LNCaP clone FGC (cell line): ENCODE data around the gene MAG.
A peak's percentile ranks its signal among the peaks of the same experiment; 100 is the strongest.
"Not testable (repeated sequence)": the region's sequence is repeated elsewhere in the genome, so short reads cannot be mapped to it uniquely, and the experiment has no call there.

Source experiments
- DNase-seq: peaks from one replicate; pipeline ENCODE4 v3.0.0-alpha.2; 2011; ENCODE audit warnings: low read depth
- H3K4me3 ChIP-seq: 2 replicates; pipeline ENCODE4 v1.5.1; 2011; ENCODE audit warnings: mild to moderate bottlenecking, low read depth, low read length, control low read depth
- TF ChIP-seq, protein P1 (sequence below): IDR thresholded peaks from 2 replicates; pipeline ENCODE4 v1.5.1; 2012; ENCODE audit warnings: mild to moderate bottlenecking; ENCODE audit not compliant: control insufficient read depth, insufficient read depth; ENCODE audit errors: extremely low read depth

The MAG gene

DNA sequence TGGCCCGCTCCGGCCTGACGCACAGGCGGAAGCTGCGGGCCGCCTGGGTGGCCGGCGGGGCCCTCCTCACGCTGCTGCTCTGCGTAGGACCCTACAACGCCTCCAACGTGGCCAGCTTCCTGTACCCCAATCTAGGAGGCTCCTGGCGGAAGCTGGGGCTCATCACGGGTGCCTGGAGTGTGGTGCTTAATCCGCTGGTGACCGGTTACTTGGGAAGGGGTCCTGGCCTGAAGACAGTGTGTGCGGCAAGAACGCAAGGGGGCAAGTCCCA lies 60.2 kb downstream of the MAG start:
- no peak overlapping the region for H3K4me3 ChIP-seq
- DNase-seq = no peak
- TF ChIP-seq, protein P1, sequence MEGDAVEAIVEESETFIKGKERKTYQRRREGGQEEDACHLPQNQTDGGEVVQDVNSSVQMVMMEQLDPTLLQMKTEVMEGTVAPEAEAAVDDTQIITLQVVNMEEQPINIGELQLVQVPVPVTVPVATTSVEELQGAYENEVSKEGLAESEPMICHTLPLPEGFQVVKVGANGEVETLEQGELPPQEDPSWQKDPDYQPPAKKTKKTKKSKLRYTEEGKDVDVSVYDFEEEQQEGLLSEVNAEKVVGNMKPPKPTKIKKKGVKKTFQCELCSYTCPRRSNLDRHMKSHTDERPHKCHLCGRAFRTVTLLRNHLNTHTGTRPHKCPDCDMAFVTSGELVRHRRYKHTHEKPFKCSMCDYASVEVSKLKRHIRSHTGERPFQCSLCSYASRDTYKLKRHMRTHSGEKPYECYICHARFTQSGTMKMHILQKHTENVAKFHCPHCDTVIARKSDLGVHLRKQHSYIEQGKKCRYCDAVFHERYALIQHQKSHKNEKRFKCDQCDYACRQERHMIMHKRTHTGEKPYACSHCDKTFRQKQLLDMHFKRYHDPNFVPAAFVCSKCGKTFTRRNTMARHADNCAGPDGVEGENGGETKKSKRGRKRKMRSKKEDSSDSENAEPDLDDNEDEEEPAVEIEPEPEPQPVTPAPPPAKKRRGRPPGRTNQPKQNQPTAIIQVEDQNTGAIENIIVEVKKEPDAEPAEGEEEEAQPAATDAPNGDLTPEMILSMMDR = no peak

DNA sequence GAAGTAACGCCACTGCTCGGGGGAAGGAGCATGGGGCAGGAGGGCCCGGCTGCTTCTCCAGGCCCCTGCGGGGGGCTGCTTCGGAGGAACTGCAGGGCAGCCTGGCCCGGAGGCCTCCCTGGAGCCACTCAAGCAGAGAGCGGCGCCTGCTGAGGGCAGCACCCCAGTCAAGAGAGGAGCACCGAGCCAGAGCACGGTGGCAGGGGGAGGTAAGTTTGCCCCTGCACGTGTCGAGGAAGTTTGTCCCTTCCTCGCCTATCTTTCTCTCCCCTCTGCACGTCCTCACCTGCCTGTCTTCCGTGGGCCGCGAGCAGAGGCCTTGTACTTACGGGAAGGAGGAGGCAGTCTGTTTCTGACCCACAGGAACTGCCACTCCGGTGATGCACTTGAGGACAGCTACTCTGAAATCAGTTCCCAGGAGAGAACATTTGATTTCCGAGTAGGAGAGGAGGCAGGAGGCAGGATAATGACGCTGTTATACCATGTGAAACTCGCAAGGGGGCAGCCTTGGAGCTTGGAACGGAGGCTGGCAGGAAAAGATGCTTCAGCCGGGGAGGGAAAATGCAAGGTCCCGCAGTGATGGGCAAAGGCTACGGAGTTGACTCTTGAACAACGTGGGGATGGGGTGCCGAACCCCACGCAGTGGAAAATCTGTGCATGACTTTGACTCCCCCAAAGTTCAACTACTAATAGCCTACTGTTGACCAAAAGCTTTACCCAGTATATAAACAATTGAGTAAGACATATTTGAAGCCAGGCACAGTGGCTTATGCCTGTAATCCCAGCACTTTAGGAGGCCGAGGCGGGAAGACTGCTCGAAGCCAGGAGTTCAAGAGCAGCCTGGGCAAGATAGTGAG lies 60.7 kb downstream of the MAG start:
- TF ChIP-seq, protein P1 = peak; percentile 92
- H3K4me3 ChIP-seq = no peak overlapping the region
- DNase-seq = peak; percentile 33

DNA sequence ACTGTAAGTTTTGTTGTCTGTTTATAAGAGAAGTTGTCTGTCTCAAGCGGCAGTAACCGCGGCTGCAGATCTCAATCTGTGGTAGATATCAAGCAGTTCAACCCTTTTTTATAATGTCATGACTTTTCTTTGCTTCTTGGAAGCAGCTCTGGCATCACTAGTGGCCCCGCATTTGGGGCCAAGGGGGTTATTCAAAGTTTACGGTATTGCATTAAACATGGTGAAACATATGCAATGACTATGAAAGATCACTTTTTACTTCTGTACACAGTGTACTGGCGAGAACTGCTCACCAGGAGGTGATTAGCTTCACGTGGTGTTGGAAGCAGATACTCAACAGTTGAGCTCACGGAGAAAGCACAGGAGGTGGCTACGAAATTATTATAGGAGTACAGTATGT lies 61.7 kb downstream of the MAG start:
- no peak for DNase-seq
- H3K4me3 ChIP-seq = no peak overlapping the region
- TF ChIP-seq, protein P1 = no peak

DNA sequence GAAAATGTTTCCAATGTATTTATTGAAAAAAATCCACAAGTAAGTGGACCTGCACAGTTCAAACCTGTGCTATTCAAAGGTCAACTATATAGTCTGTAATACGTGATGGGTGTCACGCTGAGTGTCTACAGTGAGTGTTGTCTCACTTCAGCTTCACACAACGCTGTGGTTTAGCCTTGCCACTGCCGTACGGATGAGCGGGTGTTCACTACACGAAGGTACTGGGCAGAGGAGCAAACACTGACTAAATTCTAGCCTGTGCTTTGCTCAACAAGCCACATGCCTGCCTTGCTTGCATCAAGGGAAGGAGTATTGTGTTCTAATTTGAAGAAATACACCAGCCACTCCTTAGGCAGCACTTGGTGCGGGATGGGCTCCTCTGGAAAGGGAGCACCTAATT lies 62.9 kb downstream of the MAG start:
- no peak overlapping the region for H3K4me3 ChIP-seq
- TF ChIP-seq, protein P1 = no peak
- DNase-seq = no peak

DNA sequence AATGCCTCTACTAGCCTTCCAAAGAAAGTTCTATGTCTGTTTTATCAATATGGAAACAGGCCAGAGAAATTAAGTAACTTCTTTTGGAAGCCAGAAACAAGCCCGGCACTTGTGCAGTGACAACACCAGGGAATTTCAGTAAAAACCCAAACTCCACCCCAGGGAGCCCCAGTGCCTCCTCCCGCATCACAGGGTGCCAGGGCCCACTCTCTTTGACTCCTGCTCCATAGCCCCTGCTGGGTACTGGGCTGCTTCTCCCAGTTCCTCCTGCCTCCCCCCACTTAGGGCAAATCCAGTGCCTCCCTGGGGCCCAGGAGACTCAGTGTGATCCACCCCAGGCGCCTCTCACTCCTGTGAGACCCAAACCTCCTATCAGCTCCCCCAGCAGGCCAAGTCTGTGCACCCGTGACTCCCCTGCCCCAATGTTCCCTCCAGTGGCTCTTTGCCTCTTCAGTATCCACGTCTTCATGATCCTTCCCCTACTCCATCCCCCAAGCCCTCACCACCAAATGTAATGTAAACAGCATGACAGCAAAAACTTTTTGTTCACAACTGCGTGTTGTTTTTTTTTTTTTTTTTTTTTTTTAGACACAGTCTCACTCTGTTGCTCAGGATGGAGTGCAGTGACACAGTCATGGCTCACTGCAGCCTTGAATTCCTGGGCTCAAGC lies 64.0 kb downstream of the MAG start:
- TF ChIP-seq, protein P1 = no peak
- H3K4me3 ChIP-seq = no peak overlapping the region
- DNase-seq = no peak

DNA sequence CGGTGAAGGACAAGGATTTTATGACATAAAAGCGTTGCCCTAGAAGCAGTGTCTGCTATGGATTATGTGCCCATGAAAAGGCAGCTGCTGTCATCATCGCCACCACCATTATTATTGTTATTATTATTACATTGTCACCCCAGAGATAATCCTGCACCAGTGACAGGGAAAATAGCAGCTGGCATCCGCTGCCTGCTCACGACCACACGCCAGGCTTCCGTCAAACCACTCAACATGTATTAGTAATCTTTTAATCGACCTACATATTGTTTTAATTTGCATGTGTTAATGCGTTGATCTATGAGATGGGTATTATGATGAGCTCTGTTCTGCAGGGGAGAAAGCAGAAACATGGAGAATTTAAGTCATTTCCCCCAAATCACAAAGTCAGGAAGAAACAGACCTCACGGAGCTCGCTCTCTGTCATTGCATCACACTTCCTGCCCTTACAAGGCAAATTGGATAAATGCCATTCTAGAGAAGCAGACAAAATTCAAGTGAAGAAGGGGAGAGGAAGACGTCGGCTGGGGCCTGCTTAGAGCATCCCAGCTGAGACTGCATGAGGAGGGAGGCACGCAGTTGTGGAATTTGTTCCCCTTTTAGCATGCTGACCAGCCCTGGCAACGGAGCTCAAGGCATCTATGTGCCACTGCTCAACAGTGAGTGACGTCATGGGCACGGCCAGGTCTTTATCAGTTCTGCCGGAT lies 66.1 kb downstream of the MAG start, which contains the start of gene FFAR3:
TSS of gene FFAR3 (plus strand) at position 594 of the 707 bp plus-strand sequence. CDS start 431 bp downstream, outside the sequence.
- no peak for DNase-seq
- TF ChIP-seq, protein P1 = no peak
- no peak within 1 kb of the TSS for H3K4me3 ChIP-seq

DNA sequence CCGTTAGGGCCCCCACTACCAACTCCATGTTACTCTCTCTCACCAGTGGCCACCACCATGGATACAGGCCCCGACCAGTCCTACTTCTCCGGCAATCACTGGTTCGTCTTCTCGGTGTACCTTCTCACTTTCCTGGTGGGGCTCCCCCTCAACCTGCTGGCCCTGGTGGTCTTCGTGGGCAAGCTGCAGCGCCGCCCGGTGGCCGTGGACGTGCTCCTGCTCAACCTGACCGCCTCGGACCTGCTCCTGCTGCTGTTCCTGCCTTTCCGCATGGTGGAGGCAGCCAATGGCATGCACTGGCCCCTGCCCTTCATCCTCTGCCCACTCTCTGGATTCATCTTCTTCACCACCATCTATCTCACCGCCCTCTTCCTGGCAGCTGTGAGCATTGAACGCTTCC lies 66.9 kb downstream of the MAG start:
- H3K4me3 ChIP-seq, DNase-seq: not testable (repeated sequence)

DNA sequence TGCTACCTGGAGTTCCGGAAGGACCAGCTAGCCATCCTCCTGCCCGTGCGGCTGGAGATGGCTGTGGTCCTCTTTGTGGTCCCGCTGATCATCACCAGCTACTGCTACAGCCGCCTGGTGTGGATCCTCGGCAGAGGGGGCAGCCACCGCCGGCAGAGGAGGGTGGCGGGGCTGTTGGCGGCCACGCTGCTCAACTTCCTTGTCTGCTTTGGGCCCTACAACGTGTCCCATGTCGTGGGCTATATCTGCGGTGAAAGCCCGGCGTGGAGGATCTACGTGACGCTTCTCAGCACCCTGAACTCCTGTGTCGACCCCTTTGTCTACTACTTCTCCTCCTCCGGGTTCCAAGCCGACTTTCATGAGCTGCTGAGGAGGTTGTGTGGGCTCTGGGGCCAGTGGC lies 67.4 kb downstream of the MAG start:
- not testable (repeated sequence) for H3K4me3 ChIP-seq

DNA sequence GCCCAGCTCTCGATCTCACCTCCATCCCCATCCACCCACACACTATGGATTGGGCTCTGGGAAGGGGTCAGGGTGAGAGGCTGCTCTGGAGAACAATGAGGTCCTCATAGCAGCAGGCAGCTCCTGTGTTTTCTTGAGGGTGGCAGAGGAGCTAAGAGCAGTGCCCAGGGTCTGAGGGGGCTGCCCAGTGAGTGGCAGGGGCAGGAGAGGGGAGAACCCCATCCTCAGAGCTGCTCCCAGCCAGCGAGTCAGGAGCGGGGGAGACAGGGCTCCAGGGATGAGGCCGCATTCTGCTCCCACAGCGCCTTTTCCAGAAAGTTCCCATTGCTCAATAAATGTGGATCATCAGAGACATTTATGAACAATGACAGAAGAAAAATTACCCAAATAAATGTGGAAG lies 68.1 kb downstream of the MAG start:
- DNase-seq, H3K4me3 ChIP-seq: not testable (repeated sequence)

More for the DNA sequence above, 67.4 kb downstream of the MAG start:
- DNase-seq = not testable (repeated sequence)
